A673 (cell line): Measurements from ENCODE around the gene TRPC4AP. TPM values are rescaled to one million over a fixed set of nuclear protein-coding genes. Genes with fewer than 3 reads are reported as not detected.

ENCODE experiments used
- BruUV-seq: library from RNA; stranded (reverse); fragments of 400-500 nt; replicated peaks from 2 replicates; lab custom pipeline; 2021; lab: Mats Ljungman, UMichigan
- CTCF ChIA-PET: fragments of 300-600 bp; sonication (Branson Sonifier 250); formaldehyde crosslinking; loops from one replicate; lab custom pipeline; 2022; ENCODE audit warnings: antibody characterized with exemption; lab: Charles Lee
- POLR2A ChIA-PET: fragments of 300-600 bp; sonication (Branson Sonifier 250); formaldehyde crosslinking; loops from one replicate; lab custom pipeline; 2022; ENCODE audit warnings: antibody characterized with exemption; ENCODE audit not compliant: low non-redundant PET; lab: Charles Lee
- DNase-seq: peaks from one replicate; pipeline ENCODE4 v3.0.0-alpha.2; 2015; ENCODE audit warnings: low spot score
- H3K27ac ChIP-seq: fragments of 200-600 bp; sonication (generic); 2 replicates; pipeline ENCODE4 v1.5.1; 2016; ENCODE audit warnings: mixed run types, low read depth, mild to moderate bottlenecking, mixed read lengths, antibody characterized with exemption, low read length; ENCODE audit not compliant: poor library complexity, severe bottlenecking
- H3K27me3 ChIP-seq: fragments of 200-600 bp; sonication (generic); replicated peaks from 2 replicates; pipeline ENCODE4 v1.6.1; 2017; ENCODE audit warnings: mixed run types, low read depth, mild to moderate bottlenecking, mixed read lengths, antibody characterized with exemption, low read length; ENCODE audit not compliant: insufficient read depth, poor library complexity
- H3K36me3 ChIP-seq: fragments of 200-600 bp; sonication (generic); 2 replicates; pipeline ENCODE4 v1.6.1; 2016; ENCODE audit warnings: mixed run types, mild to moderate bottlenecking, mixed read lengths, antibody characterized with exemption, low read length; ENCODE audit not compliant: insufficient read depth, poor library complexity, severe bottlenecking
- H3K4me1 ChIP-seq: fragments of 200-600 bp; sonication (generic); 2 replicates; pipeline ENCODE4 v1.6.1; 2017; ENCODE audit warnings: mixed run types, mild to moderate bottlenecking, mixed read lengths, antibody characterized with exemption, low read length; ENCODE audit not compliant: insufficient read depth, poor library complexity, severe bottlenecking
- H3K4me3 ChIP-seq: fragments of 200-600 bp; sonication (generic); 2 replicates; pipeline ENCODE4 v1.5.1; 2016; ENCODE audit warnings: low read depth, mixed run types, mild to moderate bottlenecking, mixed read lengths, low read length; ENCODE audit not compliant: poor library complexity, severe bottlenecking
- H3K9me3 ChIP-seq: fragments of 200-600 bp; sonication (generic); 2 replicates; pipeline ENCODE4 v1.6.1; 2016; ENCODE audit warnings: mixed run types, low read depth, mild to moderate bottlenecking, mixed read lengths, antibody characterized with exemption, low read length; ENCODE audit not compliant: poor library complexity, severe bottlenecking
- EZH2 ChIP-seq: fragments of 200-600 bp; sonication (generic); IDR thresholded peaks from 2 replicates; pipeline ENCODE4 v1.6.1; 2017; ENCODE audit warnings: borderline replicate concordance, low read depth, mild to moderate bottlenecking, mixed read lengths, antibody characterized with exemption, low read length; ENCODE audit not compliant: poor library complexity, severe bottlenecking
- intact Hi-C: fragments of 100-400 bp; cut with micrococcal nuclease; formaldehyde crosslinking; loops from one replicate; pipeline ENCODE4 v1.10.0; 2022; ENCODE audit not compliant: unreplicated experiment
- total RNA-seq: library from RNA; stranded (reverse); gene quantifications from 2 replicates; pipeline ENCODE4 v1.2.3, GENCODE V29; 2021
- TF ChIP-seq, protein P1 (sequence below): fragments of 300-800, 200-600 bp; sonication (generic); conservative IDR thresholded peaks from 2 replicates; pipeline ENCODE4 v1.5.1; 2017; ENCODE audit warnings: low read depth, mild to moderate bottlenecking, antibody characterized with exemption, low read length, moderate library complexity, mixed read lengths

TRPC4AP gene
- total RNA-seq, 1 experiment from 2014 or later, result 34.6 TPM

DNA sequence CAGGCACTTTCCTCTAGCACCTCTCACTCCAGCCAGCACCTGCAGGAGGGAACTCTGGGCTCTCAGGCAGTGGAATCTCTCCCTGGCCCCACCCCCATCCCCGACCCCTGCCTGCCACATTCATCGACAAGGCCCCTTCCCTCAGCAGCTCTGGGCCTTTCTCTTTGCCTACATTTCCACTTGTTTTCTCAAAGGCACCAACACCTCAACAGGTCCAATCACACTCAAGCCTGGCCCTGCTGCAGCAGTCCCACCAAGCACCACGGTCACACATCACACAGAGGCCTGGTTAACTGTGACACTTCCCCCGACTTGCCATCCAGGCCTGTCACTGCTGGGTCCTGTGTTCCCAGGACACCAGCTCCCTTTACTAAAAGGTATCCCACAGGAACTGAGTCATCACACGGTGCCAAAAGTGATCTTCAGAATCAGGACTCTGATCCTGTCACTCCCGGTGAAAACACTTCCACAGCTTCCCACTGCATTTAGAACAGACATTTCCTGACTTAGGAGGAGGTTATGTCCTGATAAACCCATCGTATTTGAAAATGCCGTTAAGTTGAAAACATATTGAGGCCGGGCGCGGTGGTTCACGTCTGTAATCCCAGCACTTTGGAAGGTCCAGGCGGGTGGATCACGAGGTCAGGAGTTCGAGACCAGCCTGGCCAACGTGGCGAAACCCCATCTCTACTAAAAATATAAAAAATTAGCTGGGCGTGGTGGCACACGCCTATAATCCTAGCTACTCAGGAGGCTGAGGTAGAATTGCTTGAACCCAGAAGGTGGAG is 82.0 kb downstream of the TRPC4AP start:
- H3K9me3 ChIP-seq, result no peaks in the 10 kb centered on the region
- H3K36me3 ChIP-seq, result peaks cover 48% of the 10 kb centered on the region
- no TSS peak for BruUV-seq
- H3K4me3 ChIP-seq, result no peak overlapping the region
- ChIA-PET POLR2A (interaction anchor here (0.6 kb wide), 1 partner anchor 1509 kb away, joined by 4 read pairs; no protein-coding TSS in a partner anchor), CTCF (no interaction called here)
- TF ChIP-seq, protein P1, sequence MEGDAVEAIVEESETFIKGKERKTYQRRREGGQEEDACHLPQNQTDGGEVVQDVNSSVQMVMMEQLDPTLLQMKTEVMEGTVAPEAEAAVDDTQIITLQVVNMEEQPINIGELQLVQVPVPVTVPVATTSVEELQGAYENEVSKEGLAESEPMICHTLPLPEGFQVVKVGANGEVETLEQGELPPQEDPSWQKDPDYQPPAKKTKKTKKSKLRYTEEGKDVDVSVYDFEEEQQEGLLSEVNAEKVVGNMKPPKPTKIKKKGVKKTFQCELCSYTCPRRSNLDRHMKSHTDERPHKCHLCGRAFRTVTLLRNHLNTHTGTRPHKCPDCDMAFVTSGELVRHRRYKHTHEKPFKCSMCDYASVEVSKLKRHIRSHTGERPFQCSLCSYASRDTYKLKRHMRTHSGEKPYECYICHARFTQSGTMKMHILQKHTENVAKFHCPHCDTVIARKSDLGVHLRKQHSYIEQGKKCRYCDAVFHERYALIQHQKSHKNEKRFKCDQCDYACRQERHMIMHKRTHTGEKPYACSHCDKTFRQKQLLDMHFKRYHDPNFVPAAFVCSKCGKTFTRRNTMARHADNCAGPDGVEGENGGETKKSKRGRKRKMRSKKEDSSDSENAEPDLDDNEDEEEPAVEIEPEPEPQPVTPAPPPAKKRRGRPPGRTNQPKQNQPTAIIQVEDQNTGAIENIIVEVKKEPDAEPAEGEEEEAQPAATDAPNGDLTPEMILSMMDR, result no peak
- TF ChIP-seq EZH2, result no peak
- no peak for DNase-seq
- no peaks in the 10 kb centered on the region for H3K4me1 ChIP-seq
- H3K27ac ChIP-seq, result no peak overlapping the region
- H3K27me3 ChIP-seq, result no peaks in the 10 kb centered on the region
- intact Hi-C loops, result no loop called here

DNA sequence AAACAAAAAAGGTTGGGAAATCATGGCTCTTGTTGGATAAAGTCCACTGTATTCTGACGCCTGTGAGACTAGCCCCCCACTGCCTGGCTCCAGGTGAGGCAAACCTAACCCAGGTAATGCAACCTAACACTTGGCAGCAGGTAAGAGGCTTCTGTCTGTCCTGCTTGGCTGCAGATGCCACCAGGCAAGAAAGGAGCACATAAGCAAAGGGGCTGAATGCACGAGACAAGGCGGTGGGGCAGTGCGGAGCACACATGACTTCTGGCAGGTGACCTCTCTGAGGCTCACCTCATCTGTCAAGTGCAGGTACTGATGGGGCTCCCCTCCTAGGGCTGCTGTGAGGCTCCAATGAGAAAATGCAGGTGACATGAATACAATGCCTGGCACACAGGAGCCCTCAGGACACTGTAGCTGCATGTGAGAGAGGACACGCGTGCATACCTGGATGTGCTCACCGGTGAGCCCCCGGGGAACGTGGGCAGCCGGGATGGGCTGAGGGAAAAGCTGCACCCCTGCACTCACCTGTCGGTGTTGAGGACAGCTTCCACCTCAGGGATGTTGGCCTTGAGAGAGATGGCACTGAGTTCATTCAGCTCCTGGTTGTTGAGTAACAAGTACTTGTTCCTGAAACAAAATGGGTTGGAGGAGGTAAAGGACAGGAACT is 82.8 kb downstream of the TRPC4AP start:
- BruUV-seq, result no TSS peak

DNA sequence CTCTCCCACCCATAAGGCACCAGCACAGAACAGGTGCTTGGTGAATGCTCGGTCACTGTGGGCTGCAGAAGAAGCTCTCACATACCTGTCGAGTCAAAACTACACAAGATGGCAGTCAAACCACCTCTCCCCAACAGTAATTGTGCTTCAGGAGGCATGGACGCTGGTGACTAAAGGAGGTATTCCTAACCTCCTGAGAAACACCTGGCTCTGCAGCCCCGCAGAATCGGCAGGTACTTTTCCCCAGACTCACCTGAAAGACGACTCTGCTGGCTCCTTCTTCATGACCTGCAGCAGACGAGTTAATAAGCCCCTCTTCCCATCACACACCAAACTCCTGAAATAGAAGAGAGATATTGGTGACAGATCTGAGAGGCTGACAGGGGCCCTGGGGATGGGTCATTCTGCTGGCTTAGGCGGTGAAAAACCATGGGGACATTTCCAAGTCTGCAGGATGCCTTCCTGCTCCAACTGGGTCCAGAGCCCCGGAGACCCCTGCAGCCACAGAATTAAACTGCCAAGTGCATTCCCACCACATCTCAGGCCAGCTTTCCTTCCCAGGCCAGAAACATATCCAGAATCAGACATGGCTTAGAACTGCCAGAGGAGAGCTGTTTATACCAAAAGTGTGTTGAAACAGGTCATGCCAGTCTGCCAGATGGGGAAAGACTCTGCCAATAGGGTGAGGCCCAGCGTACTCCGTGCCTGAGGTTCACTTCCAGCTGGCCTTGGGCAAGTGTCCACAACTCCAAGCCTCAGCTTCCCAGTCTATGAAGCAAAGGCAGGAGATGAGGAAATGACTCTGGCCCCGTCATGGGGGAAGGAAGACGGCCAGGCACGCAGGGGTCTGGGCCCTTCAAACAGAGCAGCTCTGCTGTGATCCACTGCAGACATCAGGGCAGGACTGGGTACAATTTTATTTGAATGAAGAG is 83.9 kb downstream of the TRPC4AP start:
- Histone ChIP-seq H3K36me3 (peaks cover 56% of the 10 kb centered on the region), H3K4me1 (no peaks in the 10 kb centered on the region), H3K4me3 (no peak overlapping the region), H3K9me3 (no peaks in the 10 kb centered on the region), H3K27ac (no peak overlapping the region), H3K27me3 (no peaks in the 10 kb centered on the region)
- CTCF ChIA-PET, result no interaction called here
- no TSS peak for BruUV-seq
- POLR2A ChIA-PET, result no interaction called here
- TF ChIP-seq EZH2, result no peak
- TF ChIP-seq, protein P1, result no peak
- intact Hi-C loops, result no loop called here
- no peak for DNase-seq

More for the DNA sequence above, 82.8 kb downstream of the TRPC4AP start:
- no peak overlapping the region for H3K27ac ChIP-seq
- intact Hi-C loops, result no loop called here
- H3K36me3 ChIP-seq, result peaks cover 52% of the 10 kb centered on the region
- ChIA-PET CTCF (no interaction called here), POLR2A (no interaction called here)
- H3K9me3 ChIP-seq, result no peaks in the 10 kb centered on the region
- H3K4me3 ChIP-seq, result no peak overlapping the region
- no peak for DNase-seq
- H3K4me1 ChIP-seq, result no peaks in the 10 kb centered on the region
- H3K27me3 ChIP-seq, result no peaks in the 10 kb centered on the region
- TF ChIP-seq, protein P1, result no peak
- TF ChIP-seq EZH2, result no peak
